Right hindlimb (tissue), 1 donor: ENCODE results near the gene FAM120AOS.

Experiments used
- DNase-seq: peaks from one replicate; pipeline ENCODE4 v3.0.0-alpha.2; 2018

The FAM120AOS gene

DNA sequence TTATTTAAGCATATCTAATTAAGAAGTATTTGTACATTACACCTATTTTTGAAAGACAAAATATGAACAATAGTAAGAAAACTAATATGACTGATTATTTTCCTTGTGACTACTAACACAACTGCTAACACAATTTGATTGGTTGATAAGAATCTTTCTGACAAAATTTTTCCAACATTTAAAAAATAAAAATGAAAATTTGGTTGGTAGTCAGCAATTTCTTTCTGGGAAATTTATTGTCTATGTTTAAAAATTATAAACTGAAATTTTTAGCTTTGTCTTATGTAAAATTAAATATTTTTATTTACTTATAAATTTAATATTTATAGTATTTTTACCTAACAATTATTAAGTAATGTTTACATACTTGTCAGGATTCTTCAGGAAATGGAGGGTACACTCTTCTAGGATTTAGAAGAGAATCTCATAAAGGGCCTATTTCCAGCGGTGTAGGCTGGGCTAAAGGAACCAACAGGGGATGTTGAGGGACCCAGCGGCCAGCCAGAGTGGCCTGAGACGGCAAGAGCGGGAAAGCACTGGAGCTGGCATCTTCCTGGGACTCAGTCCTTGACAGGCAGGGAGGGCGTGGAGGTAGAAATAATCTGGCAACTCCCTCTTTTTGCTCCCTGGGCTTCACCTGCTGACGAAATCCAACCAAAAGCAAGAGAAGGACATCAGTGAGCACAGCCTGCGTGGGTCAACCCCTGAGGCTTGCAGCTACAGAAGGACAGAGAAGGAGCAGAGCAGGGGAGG lies 16.6 kb downstream of the FAM120AOS start:
- no peak for DNase-seq

DNA sequence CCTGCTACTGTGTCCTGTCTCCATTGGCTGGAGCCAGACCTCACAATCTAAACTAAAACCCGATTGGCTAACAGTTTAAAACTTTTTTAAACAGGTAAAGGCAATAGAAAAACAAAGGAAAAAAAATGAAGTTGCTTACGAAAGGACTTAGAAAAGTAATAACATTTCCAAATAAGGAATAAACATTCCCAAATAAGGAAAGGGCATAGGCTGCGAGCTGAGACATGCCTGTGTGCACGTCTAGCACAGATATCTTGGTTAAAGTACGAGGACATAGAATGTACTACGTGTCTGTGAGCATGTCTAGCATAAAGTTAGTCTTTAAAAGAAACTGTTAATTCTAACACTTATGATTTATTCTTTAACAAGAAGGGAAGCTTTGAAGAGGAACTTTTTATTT lies 17.2 kb downstream of the FAM120AOS start:
- DNase-seq = no peak

DNA sequence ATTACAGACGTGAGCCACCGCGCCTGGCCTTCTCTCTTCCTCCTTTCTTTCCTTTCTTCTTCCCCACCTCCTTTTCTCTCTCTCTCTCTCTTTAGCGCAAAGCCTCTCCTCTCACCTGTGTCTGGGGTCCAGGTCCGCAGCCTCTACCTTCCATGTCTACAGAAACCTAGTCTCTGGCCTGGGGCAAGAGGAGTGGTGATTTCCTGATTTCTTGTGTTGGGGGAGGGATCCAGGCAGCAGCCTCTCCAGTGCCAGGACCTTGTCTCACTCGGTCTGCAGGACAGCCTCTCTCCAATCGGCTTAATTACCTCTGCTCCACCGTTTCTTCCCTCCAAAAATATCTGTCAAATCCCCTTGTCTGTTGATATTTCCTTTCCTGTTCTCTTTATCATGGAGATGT lies 18.0 kb downstream of the FAM120AOS start:
- DNase-seq = no peak

DNA sequence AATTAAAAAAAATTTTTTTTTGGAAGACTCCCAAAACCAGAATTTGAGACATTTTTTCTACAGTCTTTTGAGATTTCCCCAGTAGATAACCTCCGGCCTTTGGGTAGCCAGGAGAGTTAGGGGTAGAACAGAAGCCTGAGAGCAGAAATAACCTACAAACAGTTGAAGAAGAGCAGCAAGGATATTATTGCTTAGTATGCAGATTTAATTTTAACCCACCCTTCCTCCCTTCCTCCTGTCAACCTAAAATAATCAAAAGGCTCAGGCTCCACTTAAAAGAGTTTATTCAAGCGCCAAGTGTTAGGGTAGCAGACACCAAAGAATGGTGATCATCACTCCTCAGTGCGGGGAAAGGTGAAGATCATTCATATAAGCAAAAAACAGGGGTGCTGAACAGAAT lies 19.3 kb downstream of the FAM120AOS start:
- DNase-seq = no peak

DNA sequence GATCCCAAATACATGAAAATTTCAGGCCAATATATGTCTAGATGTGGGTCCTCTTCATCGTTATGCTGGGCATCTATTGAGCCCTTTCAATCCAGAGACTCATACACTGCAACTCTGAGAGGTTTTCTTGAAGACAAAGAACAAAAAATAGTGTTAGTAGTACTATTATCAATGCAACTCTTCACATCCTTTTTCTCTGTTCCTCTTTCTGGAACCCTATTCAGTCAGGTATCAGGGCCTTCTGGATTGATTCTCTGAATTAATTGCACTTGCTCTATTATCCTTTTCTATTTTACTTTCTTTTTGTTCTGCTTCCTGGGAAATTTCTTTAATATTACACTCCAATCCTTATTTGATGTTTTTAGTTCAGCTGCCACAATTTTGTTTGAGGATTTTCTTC lies 20.4 kb downstream of the FAM120AOS start:
- no peak for DNase-seq

DNA sequence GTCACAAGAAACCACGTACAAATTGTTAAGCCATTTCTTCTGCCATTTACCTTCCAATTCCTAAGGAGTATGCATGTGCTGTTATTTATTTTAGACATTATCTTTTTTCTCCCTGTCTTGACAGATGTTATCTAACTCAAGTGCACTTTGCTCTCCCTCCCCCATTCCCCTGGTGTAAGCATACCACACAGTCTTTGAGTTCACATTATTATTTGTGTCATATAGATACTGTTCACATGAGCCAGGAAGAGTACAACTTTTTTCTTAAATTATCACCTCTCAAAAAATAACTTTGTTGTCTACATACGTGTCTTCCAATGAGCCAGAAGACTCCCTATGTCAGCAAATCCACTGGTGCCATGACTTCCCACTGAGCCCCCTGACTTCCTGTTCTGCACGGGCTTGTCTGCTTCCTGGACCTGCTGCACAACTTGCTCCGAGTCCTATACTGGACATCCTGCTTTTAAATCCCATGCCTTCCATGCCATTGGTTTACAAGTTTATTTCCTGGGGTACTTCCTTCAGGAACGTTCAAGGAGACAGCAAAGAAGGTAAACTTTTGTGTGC lies 21.8 kb downstream of the FAM120AOS start:
- DNase-seq = no peak

DNA sequence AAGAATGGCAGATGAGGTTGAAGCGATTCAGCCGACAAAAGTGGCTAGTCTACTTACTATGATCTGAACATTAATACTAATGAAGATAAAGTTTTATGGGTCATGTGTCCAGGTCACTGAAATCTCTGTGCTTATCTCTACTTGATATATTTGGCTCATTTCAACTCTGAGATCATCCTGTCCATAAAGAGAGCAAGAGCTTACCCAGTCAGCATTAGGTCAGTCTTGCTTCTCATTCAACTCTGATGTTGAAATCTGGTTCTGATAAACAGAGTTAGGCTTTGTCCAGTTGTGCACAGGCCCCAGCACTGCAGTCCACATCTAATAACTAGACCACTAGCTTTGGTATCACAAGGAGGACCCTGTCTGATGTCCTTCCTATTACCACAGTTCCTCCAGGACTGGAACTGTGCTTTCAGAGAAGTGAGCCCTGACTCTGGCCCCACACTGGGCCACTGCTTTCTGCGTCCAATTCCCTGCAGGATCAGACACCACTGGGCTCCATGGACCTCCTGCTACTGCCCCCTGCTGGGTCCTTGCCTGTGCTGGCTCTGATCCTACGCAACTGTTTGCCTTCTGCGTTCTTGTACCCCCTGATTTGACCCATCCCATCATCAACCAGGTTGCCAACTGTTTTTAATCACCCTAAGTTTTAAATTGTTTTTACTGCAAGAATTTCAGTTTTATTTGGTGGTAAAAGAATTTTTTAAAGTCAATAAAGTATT lies 25.6 kb downstream of the FAM120AOS start:
- DNase-seq = no peak

DNA sequence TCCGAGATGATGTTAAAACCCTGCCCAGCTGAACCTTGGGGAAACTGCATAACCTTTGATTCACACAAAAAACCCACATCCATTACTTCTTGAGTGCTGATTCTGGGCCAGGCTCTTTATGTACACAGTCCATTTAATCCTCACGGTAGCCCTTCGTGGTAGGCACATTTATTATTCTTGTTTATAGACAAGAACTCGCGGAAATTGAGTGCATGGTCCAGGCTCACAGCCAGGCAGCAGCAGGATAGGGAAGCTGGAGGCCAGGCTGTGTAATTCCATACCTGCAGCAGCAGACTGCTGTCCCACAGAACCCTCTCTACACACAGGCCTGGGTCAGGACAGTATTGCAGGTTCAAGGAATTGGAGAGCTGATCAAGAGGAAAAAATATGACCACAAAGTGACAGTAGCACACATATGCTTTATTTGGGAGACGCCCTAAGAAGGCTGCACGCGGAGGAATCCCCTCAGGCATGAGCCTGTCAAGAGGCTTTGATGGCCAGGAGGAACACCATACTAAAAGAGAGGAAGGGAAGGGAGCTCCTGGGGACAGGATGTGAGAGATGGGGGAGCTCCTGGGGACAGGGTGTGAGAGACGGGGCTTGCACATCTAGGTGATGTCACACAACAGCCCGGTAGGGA lies 30.3 kb downstream of the FAM120AOS start:
- DNase-seq = no peak

DNA sequence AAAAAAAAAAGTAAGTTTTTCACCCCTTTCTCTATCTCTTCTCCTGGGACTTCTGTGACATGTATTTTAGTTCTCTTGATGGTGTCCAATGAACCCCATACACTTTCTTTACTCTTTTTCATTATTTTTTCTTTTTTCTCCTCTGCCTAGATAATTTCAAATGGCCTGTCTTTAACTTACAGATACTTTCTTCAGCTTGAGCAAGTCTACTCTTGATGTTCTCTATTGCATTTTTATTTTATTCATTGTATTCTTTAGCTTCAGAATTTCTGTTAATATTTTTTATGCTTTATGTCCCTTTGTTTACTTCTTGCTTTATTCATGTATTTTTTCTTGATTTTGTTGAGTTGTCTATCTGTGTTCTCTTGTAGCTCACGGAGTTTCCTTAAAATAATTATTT lies 34.4 kb downstream of the FAM120AOS start:
- no peak for DNase-seq

DNA sequence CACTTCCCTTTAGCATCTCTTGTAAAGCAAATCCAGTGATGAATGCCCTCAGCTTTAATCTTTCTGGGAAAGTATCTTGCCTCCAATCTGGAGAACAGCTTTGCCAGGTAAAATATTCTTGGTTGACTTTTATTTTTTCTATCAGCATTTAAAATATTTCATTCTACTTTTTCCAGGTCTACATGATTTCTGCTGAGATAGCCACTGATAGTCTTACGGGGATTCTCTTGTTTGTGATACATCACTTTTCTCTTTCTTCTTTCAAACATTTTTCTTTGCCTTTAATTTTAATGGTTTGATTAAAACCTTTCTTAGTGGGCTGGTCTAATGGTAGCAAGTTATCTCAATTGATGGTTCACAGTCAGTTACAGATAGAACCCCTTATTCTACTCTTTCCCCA lies 35.8 kb downstream of the FAM120AOS start:
- no peak for DNase-seq

DNA sequence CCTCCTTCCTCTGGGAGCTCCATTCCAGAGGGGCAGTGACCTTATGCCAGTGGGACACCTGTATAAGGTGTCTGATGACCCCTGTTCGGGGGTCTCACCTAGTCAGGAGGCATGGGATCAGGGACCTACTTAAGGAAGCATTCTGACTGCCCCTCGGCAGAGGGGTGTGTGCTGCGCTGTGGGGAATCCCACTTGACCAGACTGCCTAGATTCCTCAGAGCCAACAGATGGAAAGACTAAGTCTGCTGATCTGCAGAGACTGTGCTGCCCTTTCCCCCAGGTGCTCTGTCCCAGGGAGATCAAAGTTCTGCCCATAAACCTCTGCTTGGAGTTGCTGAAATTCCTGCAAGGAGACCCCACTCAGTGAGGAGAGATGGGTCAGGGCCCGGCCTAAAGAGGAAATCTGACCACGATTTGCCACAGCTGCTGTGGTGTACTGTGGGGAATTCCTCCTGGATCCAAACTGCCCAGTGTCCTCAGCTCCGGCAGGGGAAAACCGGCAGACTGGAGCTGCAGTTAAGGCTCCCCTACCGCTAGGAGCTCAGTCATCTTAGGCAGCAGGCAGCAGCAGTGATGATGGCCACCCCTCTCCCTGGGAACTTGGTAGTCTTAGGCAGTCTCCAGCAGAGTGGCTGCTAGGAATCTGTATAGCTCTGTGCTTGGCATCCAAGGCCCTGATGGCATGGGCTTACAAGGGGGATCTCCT lies 36.7 kb downstream of the FAM120AOS start:
- DNase-seq = no peak

DNA sequence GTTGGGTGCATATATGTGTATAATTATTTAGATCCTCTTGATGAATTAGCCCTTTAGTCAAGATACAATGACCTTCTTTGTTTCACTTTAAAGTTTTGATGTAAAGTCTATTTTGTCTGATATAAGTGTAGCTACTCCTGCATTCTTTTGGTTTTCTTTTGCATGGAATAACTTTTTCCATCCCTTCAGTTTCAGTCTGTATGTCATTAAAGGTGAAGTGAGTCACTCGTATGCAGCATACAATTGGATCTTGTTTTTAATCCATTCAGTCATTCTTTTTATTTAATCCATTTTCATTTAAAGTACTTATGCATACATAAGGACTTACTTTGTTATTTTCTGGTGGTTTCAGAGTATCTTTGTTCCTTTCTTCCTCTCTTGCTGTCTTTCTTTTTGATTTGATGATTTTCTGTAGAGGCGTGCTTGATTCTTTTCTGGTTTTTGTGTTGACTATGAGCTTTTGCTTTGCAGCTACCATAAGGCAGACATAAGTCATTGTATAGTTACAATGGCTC lies 38.1 kb downstream of the FAM120AOS start:
- DNase-seq = no peak

DNA sequence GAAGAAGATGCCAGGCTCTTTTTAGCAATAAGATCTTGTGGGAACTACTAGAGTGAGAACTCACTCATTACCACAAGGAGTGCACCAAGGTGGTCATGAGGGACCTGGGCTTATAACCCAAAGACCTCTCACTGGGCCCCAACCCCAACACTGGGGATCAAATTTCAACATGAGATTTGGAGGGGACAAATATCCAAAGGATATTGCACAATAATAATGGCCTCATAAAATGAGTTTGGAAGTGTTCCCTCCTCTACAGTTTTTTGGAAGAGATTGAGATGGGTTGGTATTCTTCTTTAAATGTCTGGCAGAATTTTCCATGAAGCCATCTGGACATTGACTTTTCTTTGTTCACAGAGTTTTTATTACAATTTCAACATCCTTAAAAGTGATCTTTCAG lies 39.9 kb downstream of the FAM120AOS start:
- DNase-seq = no peak

DNA sequence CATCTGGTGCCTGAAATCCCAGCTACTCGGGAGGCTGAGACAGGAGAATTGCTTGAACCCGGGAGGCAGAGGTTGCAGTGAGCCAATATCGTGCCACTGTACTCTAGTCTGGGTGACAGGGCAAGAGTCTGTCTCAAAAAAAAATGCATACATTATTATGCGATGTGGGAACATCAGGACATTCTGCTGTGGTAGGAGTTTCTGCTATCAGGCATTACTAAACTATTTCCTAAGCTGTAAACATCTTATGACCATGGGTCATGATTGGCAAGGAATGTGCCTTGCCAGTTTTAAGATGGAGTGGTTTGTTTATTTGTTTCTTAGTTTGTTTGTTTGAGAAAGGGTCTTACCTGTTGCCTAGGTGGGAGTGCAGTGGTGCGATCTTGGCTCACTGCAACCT lies 47.0 kb downstream of the FAM120AOS start:
- no peak for DNase-seq

DNA sequence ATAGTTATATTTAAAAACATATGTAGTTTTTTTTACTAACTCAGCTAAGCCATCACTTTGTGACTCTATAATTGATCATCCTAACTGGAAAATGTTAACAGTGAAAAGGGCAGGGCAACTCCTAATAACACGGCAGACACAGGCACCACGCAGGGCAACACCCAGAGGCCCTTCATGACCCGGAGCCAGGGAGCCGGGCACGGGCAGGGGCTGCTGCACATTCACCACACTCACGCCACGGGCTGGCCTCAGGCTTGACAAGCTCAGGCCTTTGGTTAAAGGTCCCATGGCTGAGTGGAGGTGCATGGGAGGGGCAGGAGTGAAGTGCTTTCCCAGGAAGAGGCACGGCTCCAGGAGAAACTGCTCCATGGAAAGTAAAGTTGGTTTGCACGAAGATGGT lies 54.9 kb downstream of the FAM120AOS start:
- no peak for DNase-seq

DNA sequence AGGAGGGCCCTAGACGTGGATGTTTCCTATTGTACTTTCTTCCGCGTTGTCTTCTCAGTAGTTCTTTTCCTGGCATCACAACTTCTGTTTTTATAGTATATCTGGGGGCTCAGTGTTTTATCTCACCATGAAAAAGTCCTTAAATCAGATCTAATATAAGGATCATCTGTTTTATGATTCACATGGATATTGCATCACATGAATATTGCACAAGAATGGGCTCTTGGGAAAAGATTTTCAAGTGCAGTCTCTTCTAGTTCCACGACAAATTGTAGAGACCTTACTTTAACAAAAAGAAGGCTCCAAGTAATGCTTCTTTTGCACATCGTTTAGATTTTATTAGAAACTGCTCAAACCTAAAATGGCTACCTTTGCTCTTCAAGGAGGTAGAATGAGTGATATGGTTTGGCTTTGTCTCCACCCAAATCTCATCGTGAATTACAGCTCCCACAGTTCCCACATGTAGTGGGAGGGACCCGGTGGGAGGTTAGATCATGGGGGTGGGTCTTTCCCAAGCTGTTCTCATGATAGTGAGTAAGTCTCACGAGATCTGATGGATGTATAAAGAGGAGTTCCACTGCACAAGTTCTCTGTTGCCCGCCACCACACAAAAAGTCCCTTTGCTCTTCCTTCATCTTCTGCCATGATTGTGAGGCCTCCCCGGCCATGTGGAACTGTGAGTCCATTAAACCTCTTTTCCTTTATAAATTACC lies 55.6 kb downstream of the FAM120AOS start:
- no peak for DNase-seq
